Measurements from ENCODE around the gene DHRS7. TPM values are rescaled to one million over a fixed set of nuclear protein-coding genes. Genes with fewer than 3 reads are reported as not detected.

DHRS7 gene
- total and polyA plus RNA-seq, 9 of the 15 experiments (the other 6 are each of a cell fraction or from before 2014, with no cell fraction given), result 10.2 to 20.1 (median 15.7) TPM

DNA sequence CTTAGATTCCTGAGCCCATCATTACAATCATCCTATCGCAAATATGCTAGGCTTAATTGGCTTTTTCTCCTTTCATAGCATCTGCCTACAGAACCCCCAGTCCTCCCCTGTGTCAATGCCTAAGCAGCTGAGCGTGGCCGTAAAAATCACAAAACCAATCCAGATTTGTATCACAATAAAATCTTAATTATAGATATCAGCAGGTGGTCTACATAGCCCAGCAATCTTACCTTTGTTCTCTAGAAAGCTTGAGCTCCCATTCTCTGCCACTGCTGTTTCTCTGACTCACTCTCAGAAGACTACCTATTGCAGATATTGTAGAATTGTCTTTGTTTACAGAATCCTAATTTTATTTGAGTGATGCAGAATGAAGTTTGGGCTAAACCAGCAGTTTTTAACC is 46.0 kb upstream of the DHRS7 start:
- BruUV-seq (replicated peaks), result no TSS peak
- no peaks in the 10 kb centered on the region for H4K20me1 ChIP-seq (replicated peaks; ENCODE audit: control insufficient read depth, insufficient read depth, low read length)
- no peak overlapping the region for H3K9ac ChIP-seq (ENCODE audit: insufficient read depth in 1 of 2, low read depth in 2 of 2, low read length in 2 of 2)
- no peaks in the 10 kb centered on the region for H3K36me3 ChIP-seq (ENCODE audit: control insufficient read depth, insufficient read depth, low read length)
- H3K4me3 ChIP-seq, result no peak overlapping the region
- 73% methylated on average over 2 of the region's 3 CpGs for WGBS (ENCODE audit: insufficient coverage, low coverage, missing lambda C conversion rate)
- H2AFZ ChIP-seq (ENCODE audit: low read depth, low read length), result no peak overlapping the region
- H3K27me3 ChIP-seq (ENCODE audit: control insufficient read depth in 2 of 2, insufficient read depth in 2 of 2, low read length in 2 of 2), result no peaks in the 10 kb centered on the region
- ChIA-PET POLR2A (no interaction called here), CTCF (ENCODE audit: low intra/inter-chr PET ratio) (no interaction called here)
- no peaks in the 10 kb centered on the region for H3K9me3 ChIP-seq (replicated peaks; ENCODE audit: control insufficient read depth, insufficient read depth, low read depth, low read length)
- no peaks in the 10 kb centered on the region for H3K4me1 ChIP-seq (replicated peaks in 1 of 2; ENCODE audit: control insufficient read depth in 2 of 2, insufficient read depth in 2 of 2, low read length in 2 of 2)
- H3K79me2 ChIP-seq (ENCODE audit: control insufficient read depth, insufficient read depth, low read length), result no peaks in the 10 kb centered on the region
- FAIRE-seq, result no peak
- no peak overlapping the region for H3K27ac ChIP-seq (ENCODE audit: extremely low read depth, low read depth, low read length)
- TF ChIP-seq, protein P1, sequence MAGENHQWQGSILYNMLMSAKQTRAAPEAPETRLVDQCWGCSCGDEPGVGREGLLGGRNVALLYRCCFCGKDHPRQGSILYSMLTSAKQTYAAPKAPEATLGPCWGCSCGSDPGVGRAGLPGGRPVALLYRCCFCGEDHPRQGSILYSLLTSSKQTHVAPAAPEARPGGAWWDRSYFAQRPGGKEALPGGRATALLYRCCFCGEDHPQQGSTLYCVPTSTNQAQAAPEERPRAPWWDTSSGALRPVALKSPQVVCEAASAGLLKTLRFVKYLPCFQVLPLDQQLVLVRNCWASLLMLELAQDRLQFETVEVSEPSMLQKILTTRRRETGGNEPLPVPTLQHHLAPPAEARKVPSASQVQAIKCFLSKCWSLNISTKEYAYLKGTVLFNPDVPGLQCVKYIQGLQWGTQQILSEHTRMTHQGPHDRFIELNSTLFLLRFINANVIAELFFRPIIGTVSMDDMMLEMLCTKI (IDR thresholded peaks at IDR 0.05; ENCODE audit: partially characterized antibody), result no peak
- no peak for TF ChIP-seq NFXL1 (CRISPR knock-in tag; IDR thresholded peaks at IDR 0.05)
- no peak for TF ChIP-seq HIVEP1 (CRISPR knock-in tag; IDR thresholded peaks at IDR 0.05)
- no peak for TF ChIP-seq SAP30 (IDR thresholded peaks at IDR 0.05; ENCODE audit: borderline replicate concordance, insufficient read depth, low read depth, low read length, poor library complexity, severe bottlenecking)
- TF ChIP-seq KDM5B (IDR thresholded peaks at IDR 0.05; ENCODE audit: insufficient replicate concordance, low read depth, low read length), result no peak
- TF ChIP-seq MBD2 (IDR thresholded peaks at IDR 0.05; ENCODE audit: borderline replicate concordance, low read depth), result no peak
- TF ChIP-seq, protein P2, sequence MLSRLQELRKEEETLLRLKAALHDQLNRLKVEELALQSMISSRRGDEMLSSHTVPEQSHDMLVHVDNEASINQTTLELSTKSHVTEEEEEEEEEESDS (CRISPR knock-in tag; IDR thresholded peaks at IDR 0.05), result no peak
- TF ChIP-seq TRIM24 (IDR thresholded peaks at IDR 0.05), result no peak
- intact Hi-C loops (cut with micrococcal nuclease), result no loop called here
- in situ Hi-C loops (cut with MboI), result no loop called here
- no peaks in the 10 kb centered on the region for H3K9me1 ChIP-seq (ENCODE audit: control insufficient read depth, insufficient read depth, low read length)
- H3K4me2 ChIP-seq (ENCODE audit: insufficient read depth, low read length), result no peak overlapping the region
- DNase-seq (ENCODE audit: extremely low read depth in 1 of 4, low spot score in 3 of 4), result no peak
- ATAC-seq, result no peak
